Ectodermal cell (in vitro differentiated cells): ENCODE results near the gene DYRK1A.

Experiments
- H3K27ac ChIP-seq: 2 replicates; pipeline ENCODE4 v1.7.0; 2013; ENCODE audit warnings: mild to moderate bottlenecking, low read depth, low read length; ENCODE audit not compliant: insufficient read depth, poor library complexity, severe bottlenecking
- H3K27me3 ChIP-seq: 2 replicates; pipeline ENCODE4 v1.7.0; 2013; ENCODE audit warnings: mild to moderate bottlenecking, low read length; ENCODE audit not compliant: insufficient read depth, control insufficient read depth, poor library complexity, severe bottlenecking
- H3K36me3 ChIP-seq: one replicate; pipeline ENCODE4 v1.7.0; 2013; ENCODE audit warnings: low read length; ENCODE audit not compliant: control insufficient read depth, insufficient read depth
- H3K4me1 ChIP-seq: one replicate; pipeline ENCODE4 v1.7.0; 2013; ENCODE audit warnings: low read length; ENCODE audit not compliant: control insufficient read depth, insufficient read depth
- H3K4me3 ChIP-seq: 2 replicates; pipeline ENCODE4 v1.7.0; 2013; ENCODE audit warnings: low read depth, low read length, control low read depth; ENCODE audit not compliant: insufficient read depth
- H3K9me3 ChIP-seq: 2 replicates; pipeline ENCODE4 v1.7.0; 2013; ENCODE audit warnings: mild to moderate bottlenecking, low read length, moderate library complexity; ENCODE audit not compliant: control insufficient read depth
- WGBS, 2 experiments: methylation state at CpG; one replicate each; pipeline ENCODE4 v1.1.7; 2013; ENCODE audit warnings: missing lambda C conversion rate in 2 of 2; 5-methylcytosine and 5-hydroxymethylcytosine counted together

Gene DYRK1A

DNA sequence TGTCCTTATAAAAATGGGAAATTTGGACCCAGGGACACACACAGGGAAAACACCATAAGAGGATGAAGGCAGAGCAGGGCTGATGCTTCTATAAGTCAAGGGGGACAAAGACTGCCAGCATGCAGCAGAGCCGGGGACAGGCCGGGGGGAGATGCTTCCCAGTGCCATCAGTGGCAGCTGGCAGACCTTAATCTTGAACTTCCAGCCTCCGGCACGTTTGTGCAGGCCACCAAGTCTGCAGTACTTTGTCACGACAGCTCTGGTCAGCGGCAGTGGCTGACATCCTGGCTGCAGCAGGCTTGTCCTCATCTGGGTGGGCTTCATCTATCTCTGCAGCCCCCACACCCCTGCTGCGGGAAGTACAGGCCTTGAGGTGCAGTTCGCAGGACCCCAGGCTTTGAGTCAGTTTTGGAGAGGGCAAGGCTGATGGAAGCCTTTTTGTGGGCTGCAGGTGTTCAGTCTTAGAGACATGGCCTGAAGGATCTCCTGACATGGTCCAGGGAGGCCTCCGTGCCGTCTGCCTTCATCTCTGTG is 186.0 kb downstream of the DYRK1A start:
- Histone ChIP-seq H3K4me3 (no peak overlapping the region), H3K36me3 (no peaks in the 10 kb centered on the region), H3K27ac (no peak overlapping the region), H3K4me1 (no peaks in the 10 kb centered on the region), H3K27me3 (no peaks in the 10 kb centered on the region), H3K9me3 (no peaks in the 10 kb centered on the region)
- WGBS, 2 experiments = 93 to 96% methylated on average over 10 of the region's 10 CpGs

DNA sequence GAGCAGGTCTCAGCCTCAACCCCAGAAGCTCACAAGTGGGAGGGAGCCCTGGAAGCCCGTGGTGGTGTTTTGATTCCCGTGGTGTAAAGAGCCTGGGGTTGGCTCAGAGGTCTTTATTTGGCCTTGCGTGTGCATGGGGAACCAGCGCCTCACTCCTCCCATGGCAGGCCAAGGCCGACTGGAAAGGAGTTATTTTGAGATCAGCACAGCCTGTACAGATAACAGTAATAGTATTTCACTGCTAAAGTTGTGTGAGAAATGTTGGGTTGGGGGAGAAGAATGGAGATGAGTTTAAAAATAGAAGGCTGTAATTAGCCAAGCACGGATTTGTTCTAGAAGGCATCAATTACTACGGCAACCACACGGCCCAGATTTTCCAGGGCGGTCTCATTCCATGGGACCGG is 186.5 kb downstream of the DYRK1A start:
- no peak overlapping the region for H3K4me3 ChIP-seq
- no peak overlapping the region for H3K27ac ChIP-seq
- 90 to 91% methylated on average over 10 of the region's 10 CpGs for WGBS, 2 experiments
- H3K36me3 ChIP-seq = no peaks in the 10 kb centered on the region
- no peaks in the 10 kb centered on the region for H3K27me3 ChIP-seq
- no peaks in the 10 kb centered on the region for H3K4me1 ChIP-seq
- H3K9me3 ChIP-seq = no peaks in the 10 kb centered on the region

DNA sequence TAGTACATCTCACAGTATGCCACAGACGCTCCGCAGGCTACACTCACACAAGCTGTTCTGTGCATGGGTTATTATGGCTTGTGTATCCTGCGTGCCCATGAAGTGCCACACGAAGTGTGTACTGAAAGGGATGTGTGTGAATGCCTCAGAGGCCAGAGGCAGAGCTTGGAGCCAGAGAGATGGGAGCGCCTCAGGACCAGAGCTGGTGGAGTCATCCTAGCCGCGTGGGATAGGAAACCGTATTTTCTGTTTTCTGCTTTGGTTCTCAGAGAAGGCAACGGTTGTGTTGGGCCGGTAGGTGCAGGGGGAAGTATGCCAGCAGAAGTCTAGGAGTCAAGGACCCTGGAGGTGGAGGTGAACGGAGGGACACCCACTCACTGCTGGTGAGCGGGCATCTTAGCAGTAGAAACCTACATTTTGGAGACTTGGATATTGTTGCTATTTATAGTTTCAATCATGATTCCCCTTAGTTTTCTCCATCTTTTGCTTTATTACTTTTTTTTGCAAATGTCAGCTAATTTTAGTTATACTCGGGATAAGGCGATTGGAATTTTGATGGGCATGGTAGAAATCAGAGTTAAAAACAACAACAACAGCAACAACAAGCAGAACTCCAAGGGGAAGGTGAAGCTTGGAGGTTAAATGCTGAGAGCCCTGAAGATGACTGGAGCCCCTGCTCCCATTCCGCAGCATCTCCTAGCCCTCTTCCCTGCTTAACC is 188.2 kb downstream of the DYRK1A start:
- no peaks in the 10 kb centered on the region for H3K4me1 ChIP-seq
- no peaks in the 10 kb centered on the region for H3K36me3 ChIP-seq
- H3K4me3 ChIP-seq = no peak overlapping the region
- H3K27me3 ChIP-seq = no peaks in the 10 kb centered on the region
- WGBS, 2 experiments = 88 to 95% methylated on average over 13 to 15 of the region's 15 CpGs
- H3K27ac ChIP-seq = no peak overlapping the region
- no peaks in the 10 kb centered on the region for H3K9me3 ChIP-seq

DNA sequence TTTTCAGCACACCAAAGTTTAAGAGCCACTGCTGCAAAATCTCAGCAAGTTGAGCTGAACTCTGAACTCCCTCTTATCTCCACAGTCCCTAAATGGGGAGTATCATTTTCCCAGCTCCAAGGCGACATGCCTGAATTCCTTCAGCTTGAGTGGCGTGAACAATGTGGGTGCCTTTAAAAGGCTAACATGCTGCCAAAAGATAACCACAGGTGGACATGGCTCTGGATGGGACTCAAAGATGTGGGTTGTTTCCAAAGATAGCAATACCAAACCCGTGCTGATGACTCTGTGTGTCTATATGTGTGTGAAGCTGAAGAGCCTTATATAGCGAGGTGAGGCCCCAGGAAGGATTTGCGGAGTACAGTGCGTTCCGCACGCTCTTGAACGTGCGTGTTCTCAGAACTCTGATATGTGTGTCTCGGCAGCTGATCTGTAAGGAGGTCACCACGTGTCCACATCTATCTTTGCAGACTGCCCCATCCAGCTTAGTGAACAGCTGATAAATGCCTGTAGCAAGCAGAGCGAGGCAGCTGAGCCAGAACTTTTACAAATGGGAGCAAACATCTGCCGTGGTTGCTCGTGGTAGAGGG is 189.2 kb downstream of the DYRK1A start:
- H3K27me3 ChIP-seq = no peaks in the 10 kb centered on the region
- no peak overlapping the region for H3K27ac ChIP-seq
- no peaks in the 10 kb centered on the region for H3K4me1 ChIP-seq
- 92 to 93% methylated on average over 15 of the region's 15 CpGs for WGBS, 2 experiments
- no peaks in the 10 kb centered on the region for H3K36me3 ChIP-seq
- no peak overlapping the region for H3K4me3 ChIP-seq
- H3K9me3 ChIP-seq = no peaks in the 10 kb centered on the region

DNA sequence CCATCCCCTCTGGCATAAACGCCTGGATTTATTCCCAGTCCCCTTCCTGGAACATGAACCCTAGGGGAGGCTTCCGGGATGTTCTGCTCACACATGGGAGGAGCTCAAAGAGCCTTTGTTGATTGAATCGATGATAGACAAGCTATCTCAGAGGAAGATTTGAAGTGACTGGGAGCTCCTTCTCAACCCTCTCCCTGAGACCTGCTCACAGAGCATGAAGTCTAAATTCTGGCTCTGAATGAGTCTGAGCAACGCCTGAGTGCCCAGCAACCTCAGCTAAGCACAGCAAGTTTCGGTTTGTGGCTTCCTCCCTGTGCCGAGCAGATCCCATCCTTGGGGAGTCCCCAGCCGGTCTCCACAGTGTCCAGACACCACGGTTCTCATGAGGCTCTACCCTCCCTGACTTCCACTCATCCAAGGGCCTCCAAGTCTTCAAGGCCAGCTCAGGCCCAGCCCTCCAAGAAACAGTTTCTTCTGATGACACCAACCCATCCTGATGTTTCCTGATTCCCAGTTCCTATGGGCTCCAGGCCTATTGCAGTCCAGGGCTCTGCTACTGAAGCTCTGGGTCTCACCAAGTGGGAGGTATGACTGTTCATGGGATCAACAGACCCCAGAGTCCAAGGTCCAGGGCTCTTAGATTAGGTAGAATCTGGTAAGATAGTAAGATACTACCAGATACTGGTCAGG is 190.8 kb downstream of the DYRK1A start:
- H3K36me3 ChIP-seq = no peaks in the 10 kb centered on the region
- no peaks in the 10 kb centered on the region for H3K27me3 ChIP-seq
- H3K27ac ChIP-seq = no peak overlapping the region
- WGBS, 2 experiments = 91 to 95% methylated on average over 8 of the region's 8 CpGs
- H3K4me1 ChIP-seq = no peaks in the 10 kb centered on the region
- H3K4me3 ChIP-seq = no peak overlapping the region
- H3K9me3 ChIP-seq = no peaks in the 10 kb centered on the region

DNA sequence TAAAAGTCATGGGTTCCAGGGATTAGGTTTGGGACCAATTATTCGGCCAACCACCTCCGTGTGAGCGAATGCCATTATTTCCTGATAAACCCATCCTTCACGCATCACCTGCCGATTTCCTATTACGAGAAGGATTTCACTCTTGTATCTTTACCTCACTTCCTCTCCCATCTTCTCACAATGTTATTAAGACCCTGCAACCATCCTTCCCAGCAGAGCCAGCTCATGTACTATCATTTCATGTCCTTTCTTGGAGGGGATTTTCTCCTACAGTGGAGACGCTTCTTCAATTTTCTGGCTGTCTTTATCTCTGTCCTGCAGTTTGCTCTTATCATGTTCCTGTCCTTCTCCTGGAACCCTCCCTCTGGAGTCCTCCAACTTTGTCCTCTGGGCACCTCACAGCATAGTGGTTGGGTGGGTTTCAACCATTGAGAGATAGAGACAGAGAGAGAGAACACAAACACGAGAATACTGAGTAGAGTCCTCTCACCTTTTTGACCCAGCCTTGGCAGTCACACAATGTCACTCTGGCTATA is 192.2 kb downstream of the DYRK1A start:
- no peaks in the 10 kb centered on the region for H3K9me3 ChIP-seq
- 95 to 97% methylated on average over 8 of the region's 8 CpGs for WGBS, 2 experiments
- H3K4me3 ChIP-seq = no peak overlapping the region
- H3K27ac ChIP-seq = no peak overlapping the region
- H3K4me1 ChIP-seq = no peaks in the 10 kb centered on the region
- no peaks in the 10 kb centered on the region for H3K36me3 ChIP-seq
- H3K27me3 ChIP-seq = no peaks in the 10 kb centered on the region

DNA sequence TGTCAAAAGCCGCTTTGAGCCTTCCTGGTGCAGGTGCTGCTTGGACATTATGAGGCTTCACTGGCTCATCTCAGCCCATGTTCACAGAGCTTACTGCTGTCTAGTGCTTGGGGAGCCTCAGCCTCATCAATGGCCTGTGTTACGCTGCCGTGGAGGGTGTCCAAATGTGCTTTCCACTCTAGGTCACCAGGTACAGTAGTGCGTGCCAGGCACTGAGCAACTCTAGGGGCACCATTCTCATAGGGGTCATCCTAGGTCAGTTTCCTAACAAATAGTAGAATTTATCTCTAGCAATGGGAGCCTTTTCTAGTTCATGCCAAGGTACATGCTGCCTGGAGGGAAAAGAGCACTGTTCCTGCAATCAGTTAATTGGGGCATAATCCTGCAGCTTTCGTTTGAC is 193.8 kb downstream of the DYRK1A start:
- WGBS, 2 experiments = 94 to 96% methylated on average over 5 of the region's 5 CpGs
- Histone ChIP-seq H3K4me3 (no peak overlapping the region), H3K9me3 (no peaks in the 10 kb centered on the region), H3K27ac (no peak overlapping the region), H3K36me3 (no peaks in the 10 kb centered on the region), H3K4me1 (no peaks in the 10 kb centered on the region), H3K27me3 (peaks cover 4% of the 10 kb centered on the region)

DNA sequence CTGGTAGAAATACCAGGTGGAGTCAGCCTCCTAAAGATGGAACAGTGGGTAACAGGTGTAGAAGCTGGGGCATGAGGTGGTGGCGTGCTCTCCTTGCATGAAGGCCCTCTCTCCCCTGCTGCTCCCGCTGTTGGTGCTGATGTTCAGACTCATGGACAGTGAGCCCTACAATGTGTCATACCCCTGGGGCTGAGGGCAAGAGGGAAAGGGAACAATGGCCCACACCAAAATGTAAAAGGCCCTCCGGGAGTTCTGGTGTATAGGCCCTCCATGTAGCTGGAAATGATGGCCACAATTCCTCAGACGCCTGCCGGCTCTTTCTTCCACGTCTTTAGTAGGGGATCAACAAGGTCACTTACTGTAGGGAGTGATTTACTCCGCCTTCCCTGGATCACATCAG is 194.9 kb downstream of the DYRK1A start:
- no peaks in the 10 kb centered on the region for H3K9me3 ChIP-seq
- H3K4me1 ChIP-seq = no peaks in the 10 kb centered on the region
- WGBS, 2 experiments = 94 to 95% methylated on average over 6 to 7 of the region's 7 CpGs

DNA sequence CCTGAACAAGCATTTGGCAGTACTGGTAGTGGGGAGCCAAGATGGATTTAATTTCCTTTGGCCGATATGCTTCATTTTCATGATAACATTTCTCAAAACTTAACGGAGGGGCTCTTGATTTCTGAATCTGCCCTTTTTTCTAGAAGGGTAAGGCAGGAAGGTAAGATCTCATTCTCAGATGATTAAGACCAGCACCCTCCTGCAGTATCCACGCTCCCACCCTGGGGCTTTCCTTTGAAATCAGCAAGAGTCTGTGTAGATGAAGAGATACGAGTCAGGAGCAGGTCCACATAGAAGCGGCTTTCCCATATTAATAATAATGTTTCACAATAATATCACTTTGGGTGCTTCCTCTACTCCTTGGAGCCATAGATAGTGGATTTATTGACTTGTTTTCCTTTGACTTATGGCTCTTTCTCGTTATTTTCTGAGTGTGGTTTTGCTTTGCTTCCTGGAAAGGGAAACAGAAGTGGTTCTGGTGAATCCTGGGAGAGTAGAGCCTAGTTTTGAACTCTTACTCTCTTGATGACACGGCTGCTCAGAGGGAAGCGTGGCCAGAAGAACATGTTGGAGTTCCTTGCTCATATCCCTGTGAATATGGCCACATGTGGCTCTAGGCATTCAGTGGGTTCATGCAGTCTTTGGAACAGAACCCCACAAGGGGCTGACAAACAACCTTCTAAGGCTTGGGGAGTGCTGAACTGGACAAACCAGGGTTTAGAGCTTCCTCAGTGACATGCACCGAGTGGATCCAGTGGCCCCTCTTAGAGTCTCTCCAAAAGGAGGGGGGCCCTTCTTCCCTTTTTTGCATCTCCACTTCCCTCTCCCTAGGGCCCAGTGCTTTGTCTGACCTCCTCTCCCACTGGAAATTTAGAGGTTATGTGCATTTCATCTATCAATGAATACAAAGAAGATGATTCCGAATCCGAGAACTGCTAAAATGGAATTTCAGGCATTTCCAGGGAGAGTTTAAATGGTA is 195.7 kb downstream of the DYRK1A start:
- Histone ChIP-seq H3K4me3 (no peak overlapping the region), H3K36me3 (no peaks in the 10 kb centered on the region), H3K27ac (no peak overlapping the region), H3K4me1 (no peaks in the 10 kb centered on the region), H3K27me3 (peaks cover 4% of the 10 kb centered on the region), H3K9me3 (no peaks in the 10 kb centered on the region)
- WGBS, 2 experiments = 95 to 96% methylated on average over 9 of the region's 11 CpGs

More for the DNA sequence above, 194.9 kb downstream of the DYRK1A start:
- Histone ChIP-seq H3K27me3 (peaks cover 4% of the 10 kb centered on the region), H3K27ac (no peak overlapping the region), H3K4me3 (no peak overlapping the region), H3K36me3 (no peaks in the 10 kb centered on the region)
